ENCODE measurements around the gene RNF208.

The RNF208 gene

GRCh38 chr9:137227054-137227852 is 5.2 kb upstream of the RNF208 start, which contains the start of gene RNF224 (continued):
- TF ChIP-seq ZNF518A (tag by site-specific recombination; conservative IDR thresholded peaks at IDR 0.05; ENCODE audit: low read depth) (no peak), SETDB1 (IDR thresholded peaks at IDR 0.05; ENCODE audit: insufficient read length, low read length) (no peak), ZNF362 (tag by site-specific recombination; IDR thresholded peaks at IDR 0.05) (no peak), ZNF133 (tag by site-specific recombination; IDR thresholded peaks at IDR 0.05) (no peak), ZNF24 (tag by site-specific recombination; IDR thresholded peaks at IDR 0.05) (no peak), ZNF302 (tag by site-specific recombination; IDR thresholded peaks at IDR 0.05; ENCODE audit: low read depth) (no peak), ZNF561 (tag by site-specific recombination; IDR thresholded peaks at IDR 0.05; ENCODE audit: borderline replicate concordance) (no peak), PRDM10 (tag by site-specific recombination; IDR thresholded peaks at IDR 0.05) (no peak), ZSCAN30 (tag by site-specific recombination; IDR thresholded peaks at IDR 0.05) (peak; percentile 92), ZNF48 (tag by site-specific recombination; IDR thresholded peaks at IDR 0.05) (no peak), ZNF624 (tag by site-specific recombination; IDR thresholded peaks at IDR 0.05) (no peak), SCRT2 (tag by site-specific recombination; IDR thresholded peaks at IDR 0.05) (no peak), WT1 (tag by site-specific recombination; IDR thresholded peaks at IDR 0.05) (0 out of 2 replicates have a peak, but pooled peaks have one; percentile 17), ZNF138 (tag by site-specific recombination; IDR thresholded peaks at IDR 0.05; ENCODE audit: borderline replicate concordance) (no peak), ZNF544 (tag by site-specific recombination; IDR thresholded peaks at IDR 0.05) (no peak), PBX3 (CRISPR knock-in tag; IDR thresholded peaks at IDR 0.05) (no peak), ZFHX2 (tag by site-specific recombination; conservative IDR thresholded peaks at IDR 0.05) (no peak), ZFP69B (tag by site-specific recombination; IDR thresholded peaks at IDR 0.05) (peak; percentile 29; the same call in 1 of the 2 replicates), ZNF324 (tag by site-specific recombination; IDR thresholded peaks at IDR 0.05) (0 out of 2 replicates have a peak, but pooled peaks have one; percentile 18), GLI2 (tag by site-specific recombination; IDR thresholded peaks at IDR 0.05; ENCODE audit: borderline replicate concordance, low read depth) (no peak), ZBTB8A (tag by site-specific recombination; IDR thresholded peaks at IDR 0.05) (no peak), ZNF223 (tag by site-specific recombination; IDR thresholded peaks at IDR 0.05) (no peak), REST (tag by site-specific recombination; IDR thresholded peaks at IDR 0.05) (no peak), MEIS1 (CRISPR knock-in tag; IDR thresholded peaks at IDR 0.05; ENCODE audit: borderline replicate concordance) (no peak), ZNF830 (tag by site-specific recombination; IDR thresholded peaks at IDR 0.05; ENCODE audit: low read depth) (no peak)

Data from HEK293 (cell line).